Glutamatergic neuron (in vitro differentiated cells): Measurements from ENCODE around the gene CNGA4. TPM values are rescaled to one million over a fixed set of nuclear protein-coding genes. Genes with fewer than 3 reads are reported as not detected.

ENCODE experiments used
- DNase-seq: peaks from one replicate; pipeline ENCODE4 v3.0.0; 2022
- H3K27ac Mint-ChIP-seq: one replicate; pipeline ENCODE4 v1.8.0; 2020; ENCODE audit warnings: mild to moderate bottlenecking, mixed read lengths, inconsistent platforms; ENCODE audit not compliant: unreplicated experiment
- H3K27me3 Mint-ChIP-seq: one replicate; pipeline ENCODE4 v1.8.0; 2020; ENCODE audit warnings: mild to moderate bottlenecking, moderate library complexity, mixed read lengths, inconsistent platforms; ENCODE audit not compliant: unreplicated experiment
- H3K36me3 Mint-ChIP-seq: one replicate; pipeline ENCODE4 v1.8.0; 2020; ENCODE audit warnings: mild to moderate bottlenecking, mixed read lengths, inconsistent platforms; ENCODE audit not compliant: unreplicated experiment
- H3K4me1 Mint-ChIP-seq: one replicate; pipeline ENCODE4 v1.8.0; 2020; ENCODE audit warnings: mild to moderate bottlenecking, low read depth, mixed read lengths, inconsistent platforms; ENCODE audit not compliant: unreplicated experiment
- H3K4me3 Mint-ChIP-seq: one replicate; pipeline ENCODE4 v1.8.0; 2020; ENCODE audit warnings: mild to moderate bottlenecking, mixed read lengths, inconsistent platforms; ENCODE audit not compliant: unreplicated experiment
- H3K9me3 Mint-ChIP-seq: one replicate; pipeline ENCODE4 v1.8.0; 2020; ENCODE audit warnings: mild to moderate bottlenecking, moderate library complexity, mixed read lengths, inconsistent platforms; ENCODE audit not compliant: unreplicated experiment
- CTCF ChIP-seq: fragments of 200-600 bp; sonication (generic); IDR thresholded peaks from one replicate; pipeline ENCODE4 v1.5.0; 2021; ENCODE audit not compliant: partially characterized antibody, unreplicated experiment
- long read RNA-seq: library from polyadenylated mRNA; unstranded; transcript quantifications from one replicate; pipeline ENCODE4 v2.0.0, GENCODE V29; 2020; ENCODE audit not compliant: unreplicated experiment
- total RNA-seq: library from RNA; stranded (reverse); fragmentation: NEBNext Ultra II Directional; extraction: Animal tissue kit (Norgen Biotek cat#: 25700); gene quantifications from one replicate; pipeline ENCODE4 v1.2.1, GENCODE V29; 2021; ENCODE audit not compliant: unreplicated experiment

CNGA4 gene
- not detected for total RNA-seq
- long read RNA-seq = 0 reads

- Mint-ChIP-seq H3K4me3 (no peak within 1 kb of the TSS), H3K9me3 (peaks cover 3% of the 10 kb centered on the region), H3K27me3 (peaks cover 11% of the 10 kb centered on the region), H3K4me1 (peaks cover 2% of the 10 kb centered on the region), H3K36me3 (peaks cover 5% of the 10 kb centered on the region), H3K27ac (no peak within 1 kb of the TSS)
- TF ChIP-seq CTCF = no peak
- DNase-seq = no peak
Measured at GRCh38 chr11:6238902-6239301, at the start of gene CNGA4. CNGA4 (plus strand) TSS chr11:6239089; CDS start chr11:6239207, 118 bp downstream.

GRCh38 chr11:6191742-6192141 lies 47.1 kb upstream of the CNGA4 start:
- Mint-ChIP-seq H3K36me3 (no peaks in the 10 kb centered on the region), H3K27me3 (no peaks in the 10 kb centered on the region), H3K27ac (no peak overlapping the region), H3K4me1 (no peaks in the 10 kb centered on the region), H3K4me3 (no peak overlapping the region), H3K9me3 (peaks cover 2% of the 10 kb centered on the region)
- DNase-seq = no peak
- no peak for TF ChIP-seq CTCF

- no peaks in the 10 kb centered on the region for H3K27me3 Mint-ChIP-seq
- H3K9me3 Mint-ChIP-seq = peaks cover 2% of the 10 kb centered on the region
- no peak overlapping the region for H3K27ac Mint-ChIP-seq
- H3K4me3 Mint-ChIP-seq = no peak overlapping the region
- no peaks in the 10 kb centered on the region for H3K36me3 Mint-ChIP-seq
- no peaks in the 10 kb centered on the region for H3K4me1 Mint-ChIP-seq
- no peak for DNase-seq
- TF ChIP-seq CTCF = no peak
Measured at GRCh38 chr11:6194065-6194581, 44.8 kb upstream of the CNGA4 start.

- H3K27me3 Mint-ChIP-seq = no peaks in the 10 kb centered on the region
- no peak overlapping the region for H3K4me3 Mint-ChIP-seq
- no peak for DNase-seq
- peaks cover 2% of the 10 kb centered on the region for H3K9me3 Mint-ChIP-seq
- TF ChIP-seq CTCF = no peak
- H3K36me3 Mint-ChIP-seq = no peaks in the 10 kb centered on the region
- no peak overlapping the region for H3K27ac Mint-ChIP-seq
- no peaks in the 10 kb centered on the region for H3K4me1 Mint-ChIP-seq
Measured at GRCh38 chr11:6196396-6196795, 42.5 kb upstream of the CNGA4 start.

GRCh38 chr11:6197466-6198200 lies 41.3 kb upstream of the CNGA4 start:
- Mint-ChIP-seq H3K4me3 (no peak overlapping the region), H3K4me1 (no peaks in the 10 kb centered on the region), H3K27me3 (no peaks in the 10 kb centered on the region), H3K36me3 (no peaks in the 10 kb centered on the region), H3K9me3 (peaks cover 2% of the 10 kb centered on the region), H3K27ac (no peak overlapping the region)
- no peak for TF ChIP-seq CTCF
- DNase-seq = no peak
